ENCODE data around the gene ANKRD29. TPM values are rescaled to one million over a fixed set of nuclear protein-coding genes. Genes with fewer than 3 reads are reported as not detected.
"Not testable (repeated sequence)": the region's sequence is repeated elsewhere in the genome, so short reads cannot be mapped to it uniquely, and the experiment has no call there.

ANKRD29 gene
- polyA plus RNA-seq, 1 donor = 4.0 TPM

- no peak for DNase-seq (ENCODE audit: low read depth)
Measured at GRCh38 chr18:23616258-23616657, 46.5 kb downstream of the ANKRD29 start.

- DNase-seq (ENCODE audit: low read depth) = no peak
Measured at GRCh38 chr18:23614891-23615290, 47.8 kb downstream of the ANKRD29 start.

- DNase-seq (ENCODE audit: low read depth) = no peak
Measured at GRCh38 chr18:23614413-23614812, 48.3 kb downstream of the ANKRD29 start.

GRCh38 chr18:23613091-23613475, 49.6 kb downstream of the ANKRD29 start:
- DNase-seq (ENCODE audit: low read depth) = not testable (repeated sequence)

- DNase-seq (ENCODE audit: low read depth) = no peak
Measured at GRCh38 chr18:23612434-23613090, 50.1 kb downstream of the ANKRD29 start.

GRCh38 chr18:23609390-23610023, 53.2 kb downstream of the ANKRD29 start:
- no peak for DNase-seq (ENCODE audit: low read depth)

GRCh38 chr18:23608211-23608610, 54.5 kb downstream of the ANKRD29 start:
- no peak for DNase-seq (ENCODE audit: low read depth)

GRCh38 chr18:23605941-23606340, 56.8 kb downstream of the ANKRD29 start:
- no peak for DNase-seq (ENCODE audit: low read depth)

GRCh38 chr18:23599809-23600208, 62.9 kb downstream of the ANKRD29 start:
- no peak for DNase-seq (ENCODE audit: low read depth)

- DNase-seq (ENCODE audit: low read depth) = no peak
Measured at GRCh38 chr18:23596183-23596582, 66.5 kb downstream of the ANKRD29 start.

- DNase-seq (ENCODE audit: low read depth) = no peak
Measured at GRCh38 chr18:23595591-23595990, 67.1 kb downstream of the ANKRD29 start.

- no peak for DNase-seq (ENCODE audit: low read depth)
Measured at GRCh38 chr18:23593720-23594119, 69.0 kb downstream of the ANKRD29 start.

GRCh38 chr18:23592911-23593310, 69.8 kb downstream of the ANKRD29 start:
- DNase-seq (ENCODE audit: low read depth) = no peak

GRCh38 chr18:23591011-23591410, 71.7 kb downstream of the ANKRD29 start:
- DNase-seq (ENCODE audit: low read depth) = no peak

- DNase-seq (ENCODE audit: low read depth) = no peak
Measured at GRCh38 chr18:23588836-23589560, 73.7 kb downstream of the ANKRD29 start.

- no peak for DNase-seq (ENCODE audit: low read depth)
Measured at GRCh38 chr18:23587220-23587642, 75.5 kb downstream of the ANKRD29 start.

- peak; percentile 83 for DNase-seq (ENCODE audit: low read depth)
Measured at GRCh38 chr18:23586249-23587196, 76.2 kb downstream of the ANKRD29 start, which contains the start of gene NPC1. TSS of gene NPC1 (minus strand) at chr18:23586506. CDS start at chr18:23586343, 163 bp downstream.

GRCh38 chr18:23585897-23586248, 76.8 kb downstream of the ANKRD29 start:
- no peak for DNase-seq (ENCODE audit: low read depth)

- DNase-seq (ENCODE audit: low read depth) = no peak
Measured at GRCh38 chr18:23585007-23585871, 77.5 kb downstream of the ANKRD29 start.

Data from forelimb muscle (tissue), 1 donor.